GM12801 (cell line): ENCODE measurements around the gene TMEM132D.

Experiments
- TF ChIP-seq, protein P1 (sequence below): IDR thresholded peaks from one replicate; pipeline ENCODE4 v1.5.1; 2011; ENCODE audit warnings: control low read depth; ENCODE audit not compliant: insufficient read length; ENCODE audit errors: extremely low read depth

The TMEM132D gene

DNA sequence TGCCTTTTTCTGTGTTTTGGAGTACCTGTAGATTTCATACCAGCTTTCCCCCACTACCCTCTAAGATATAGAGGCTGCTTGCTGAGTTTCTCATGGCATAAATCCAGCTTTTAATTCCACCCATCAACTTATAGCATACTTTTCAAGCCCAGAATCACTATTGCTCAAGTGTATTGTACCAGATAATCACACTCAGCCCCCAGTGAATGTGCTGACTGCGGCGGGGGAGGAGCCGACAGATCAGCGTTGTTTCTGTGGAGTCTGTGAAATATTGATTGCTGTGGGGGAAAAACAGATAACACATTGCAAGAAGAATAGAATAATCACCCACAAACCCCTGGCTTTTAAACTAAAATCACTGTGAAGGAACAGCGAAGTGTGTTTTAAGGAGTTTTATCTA is 296.1 kb downstream of the TMEM132D start:
- TF ChIP-seq, protein P1, sequence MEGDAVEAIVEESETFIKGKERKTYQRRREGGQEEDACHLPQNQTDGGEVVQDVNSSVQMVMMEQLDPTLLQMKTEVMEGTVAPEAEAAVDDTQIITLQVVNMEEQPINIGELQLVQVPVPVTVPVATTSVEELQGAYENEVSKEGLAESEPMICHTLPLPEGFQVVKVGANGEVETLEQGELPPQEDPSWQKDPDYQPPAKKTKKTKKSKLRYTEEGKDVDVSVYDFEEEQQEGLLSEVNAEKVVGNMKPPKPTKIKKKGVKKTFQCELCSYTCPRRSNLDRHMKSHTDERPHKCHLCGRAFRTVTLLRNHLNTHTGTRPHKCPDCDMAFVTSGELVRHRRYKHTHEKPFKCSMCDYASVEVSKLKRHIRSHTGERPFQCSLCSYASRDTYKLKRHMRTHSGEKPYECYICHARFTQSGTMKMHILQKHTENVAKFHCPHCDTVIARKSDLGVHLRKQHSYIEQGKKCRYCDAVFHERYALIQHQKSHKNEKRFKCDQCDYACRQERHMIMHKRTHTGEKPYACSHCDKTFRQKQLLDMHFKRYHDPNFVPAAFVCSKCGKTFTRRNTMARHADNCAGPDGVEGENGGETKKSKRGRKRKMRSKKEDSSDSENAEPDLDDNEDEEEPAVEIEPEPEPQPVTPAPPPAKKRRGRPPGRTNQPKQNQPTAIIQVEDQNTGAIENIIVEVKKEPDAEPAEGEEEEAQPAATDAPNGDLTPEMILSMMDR: no peak

DNA sequence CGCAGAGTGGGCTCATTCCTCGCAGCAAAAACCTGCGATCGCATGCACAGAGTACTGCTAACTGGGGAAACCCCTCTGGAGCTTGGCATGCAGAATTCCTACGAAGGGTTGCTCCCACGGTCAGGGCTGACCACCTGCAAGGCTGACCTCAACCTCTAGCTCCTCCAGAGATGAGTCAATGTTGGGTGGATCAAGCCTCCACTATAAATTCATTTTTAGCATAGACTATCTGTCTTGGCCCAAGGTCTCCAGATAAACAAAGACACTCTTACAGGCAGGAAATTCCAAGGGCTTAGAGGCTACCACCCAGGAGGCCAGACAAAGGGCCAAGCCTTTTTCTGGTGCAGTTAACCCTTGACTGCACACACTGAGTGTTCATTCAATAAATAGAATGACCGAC is 296.5 kb downstream of the TMEM132D start:
- TF ChIP-seq, protein P1: no peak

DNA sequence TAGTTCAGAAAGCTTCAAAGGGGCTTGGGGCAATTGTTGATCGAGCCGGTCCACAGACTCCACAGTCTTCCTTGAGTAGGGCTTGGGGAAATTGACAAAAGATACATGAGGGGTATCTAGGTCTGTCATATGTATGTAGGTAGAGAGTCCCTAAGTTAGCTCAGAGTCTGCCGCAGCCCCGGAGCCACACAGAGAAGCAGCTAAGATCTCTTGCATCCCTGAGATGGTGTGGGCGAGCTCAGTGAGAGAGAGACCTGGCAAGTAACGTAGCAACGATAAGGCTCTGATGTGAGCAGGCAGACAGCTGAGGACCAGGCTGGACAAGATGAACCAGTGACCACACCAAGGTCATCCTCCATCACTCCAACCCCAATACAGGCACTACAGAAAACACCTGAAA is 297.6 kb downstream of the TMEM132D start:
- TF ChIP-seq, protein P1: no peak

DNA sequence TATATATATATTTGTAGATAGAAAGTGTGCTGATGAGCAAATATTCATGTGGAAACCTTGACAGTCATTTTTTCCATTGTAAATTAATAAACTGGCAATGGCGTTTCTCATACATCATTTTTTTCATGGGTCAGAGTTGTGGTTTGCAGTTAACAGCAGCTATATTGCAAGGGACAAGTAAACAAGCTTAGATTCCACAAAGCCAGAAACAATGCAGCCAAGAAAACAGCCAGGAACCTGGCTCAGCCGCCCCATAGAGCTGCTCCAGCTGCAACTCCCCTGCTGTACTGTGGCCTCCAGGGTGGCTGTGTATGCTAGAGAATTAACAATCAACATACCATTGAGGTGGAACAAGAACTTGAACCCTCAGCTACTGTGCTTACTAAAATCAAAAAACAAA is 298.2 kb downstream of the TMEM132D start:
- TF ChIP-seq, protein P1: no peak

DNA sequence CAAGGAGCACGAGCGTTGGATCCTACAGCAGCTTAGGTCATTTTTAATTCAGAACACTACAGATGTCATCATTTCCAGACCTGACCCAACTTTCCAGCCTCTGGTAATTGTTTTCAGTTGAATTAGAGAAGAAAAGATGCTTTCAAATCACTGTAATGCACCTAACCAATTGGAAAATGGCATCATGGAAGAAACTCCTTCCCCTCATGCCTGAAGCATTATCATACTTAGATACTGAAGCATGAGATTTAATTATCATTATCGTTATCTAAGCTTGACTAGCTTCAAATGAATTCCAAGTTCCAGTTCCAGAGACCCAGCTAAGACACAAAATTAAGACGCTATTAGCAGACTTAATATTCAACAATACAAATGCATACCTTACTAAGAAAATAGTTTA is 299.3 kb downstream of the TMEM132D start:
- TF ChIP-seq, protein P1: no peak

DNA sequence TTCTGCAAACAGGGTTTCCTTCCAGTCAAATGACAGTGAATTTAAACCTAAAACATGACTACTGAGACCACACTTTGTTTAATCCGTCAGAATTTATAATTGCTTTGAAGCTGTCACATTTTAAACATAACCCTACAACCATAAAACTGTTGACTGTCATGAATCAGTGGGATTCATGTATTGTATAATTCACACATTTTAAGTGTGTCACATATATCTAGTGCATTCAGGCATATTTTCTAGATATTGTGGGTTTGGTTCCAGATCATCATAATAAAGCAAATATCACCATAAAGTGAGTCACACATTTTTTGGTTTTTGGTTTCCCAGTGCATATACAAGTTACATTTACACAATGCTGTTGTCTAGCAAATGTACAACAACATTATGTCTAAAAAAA is 304.4 kb downstream of the TMEM132D start:
- TF ChIP-seq, protein P1: no peak

DNA sequence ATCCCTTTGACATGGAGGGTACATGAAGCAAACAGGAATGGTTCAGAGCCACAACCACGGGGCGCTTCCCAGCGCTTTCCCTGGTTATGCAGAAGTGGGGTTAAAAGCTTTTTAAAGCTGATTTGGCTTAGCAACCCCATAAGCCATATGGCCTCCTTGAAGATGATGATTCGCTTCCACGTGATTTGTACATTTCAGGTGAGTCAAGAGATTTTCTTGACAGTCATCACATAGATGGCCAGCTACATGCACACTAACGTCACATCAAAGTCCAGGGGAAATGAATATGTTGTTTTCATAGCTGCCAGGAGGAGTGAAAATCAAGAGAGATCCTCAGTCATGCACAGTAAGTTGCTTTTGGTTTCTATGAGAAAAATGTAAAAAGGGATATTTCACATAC is 309.7 kb downstream of the TMEM132D start:
- TF ChIP-seq, protein P1: no peak

DNA sequence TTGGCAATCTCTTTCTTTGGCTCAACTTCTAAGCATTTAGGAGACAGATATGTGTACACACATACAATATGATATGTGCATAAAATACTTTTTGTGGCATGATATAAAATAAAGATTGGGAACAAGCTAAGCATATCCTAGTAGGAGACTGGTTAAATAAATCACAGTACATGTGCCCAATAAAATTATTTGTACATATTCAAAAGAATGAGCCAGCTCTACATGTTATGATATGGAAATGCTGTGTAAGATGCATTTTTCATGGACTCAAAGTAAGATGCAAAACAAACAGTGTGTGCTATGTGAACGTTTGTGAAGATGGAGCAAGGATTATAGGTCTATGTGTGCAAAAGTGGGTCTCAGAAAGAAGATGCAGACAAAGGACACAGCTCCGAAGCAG is 311.4 kb downstream of the TMEM132D start:
- TF ChIP-seq, protein P1: no peak
